NT2/D1 (cell line): ENCODE results near the gene C17orf67.

Source experiments
- DNase-seq: peaks from one replicate; pipeline ENCODE4 v3.0.0-alpha.2; 2011; ENCODE audit warnings: low read depth, low spot score
- H3K27me3 ChIP-seq: 2 replicates; pipeline ENCODE4 v1.6.0; 2011; ENCODE audit warnings: mild to moderate bottlenecking; ENCODE audit not compliant: insufficient read length, insufficient read depth
- H3K36me3 ChIP-seq: 2 replicates; pipeline ENCODE4 v1.6.1; 2011; ENCODE audit warnings: mild to moderate bottlenecking, low read length, mixed read lengths; ENCODE audit not compliant: insufficient read depth, insufficient read length
- H3K4me1 ChIP-seq: 2 replicates; pipeline ENCODE4 v1.5.1; 2011; ENCODE audit not compliant: insufficient read depth, insufficient read length
- H3K4me3 ChIP-seq: 2 replicates; pipeline ENCODE4 v1.5.1; 2011; ENCODE audit warnings: low read depth; ENCODE audit not compliant: insufficient read length
- H3K9ac ChIP-seq: 2 replicates; pipeline ENCODE4 v1.6.0; 2011; ENCODE audit warnings: low read depth; ENCODE audit not compliant: insufficient read length
- H3K9me3 ChIP-seq: 2 replicates; pipeline ENCODE4 v1.5.1; 2011; ENCODE audit warnings: mild to moderate bottlenecking, low read length; ENCODE audit not compliant: insufficient read depth
- SUZ12 ChIP-seq: IDR thresholded peaks from 2 replicates; pipeline ENCODE4 v1.6.1; 2011; ENCODE audit not compliant: insufficient read length, insufficient read depth; ENCODE audit errors: extremely low read depth
- YY1 ChIP-seq: IDR thresholded peaks from 2 replicates; pipeline ENCODE4 v1.6.1; 2011; ENCODE audit not compliant: insufficient read length, insufficient read depth
- ZNF274 ChIP-seq: IDR thresholded peaks from 2 replicates; pipeline ENCODE4 v1.6.1; 2011; ENCODE audit warnings: mild to moderate bottlenecking, low read depth, low read length

C17orf67 gene

GRCh38 chr17:56849131-56849530 lies 15.4 kb upstream of the C17orf67 start:
- H3K4me3 ChIP-seq, result no peak overlapping the region
- H3K4me1 ChIP-seq, result no peaks in the 10 kb centered on the region
- H3K36me3 ChIP-seq, result peaks cover 38% of the 10 kb centered on the region
- H3K27me3 ChIP-seq, result no peaks in the 10 kb centered on the region
- TF ChIP-seq SUZ12 (no peak), YY1 (no peak), ZNF274 (no peak)
- no peaks in the 10 kb centered on the region for H3K9me3 ChIP-seq
- no peak overlapping the region for H3K9ac ChIP-seq
- DNase-seq, result no peak

DNA sequence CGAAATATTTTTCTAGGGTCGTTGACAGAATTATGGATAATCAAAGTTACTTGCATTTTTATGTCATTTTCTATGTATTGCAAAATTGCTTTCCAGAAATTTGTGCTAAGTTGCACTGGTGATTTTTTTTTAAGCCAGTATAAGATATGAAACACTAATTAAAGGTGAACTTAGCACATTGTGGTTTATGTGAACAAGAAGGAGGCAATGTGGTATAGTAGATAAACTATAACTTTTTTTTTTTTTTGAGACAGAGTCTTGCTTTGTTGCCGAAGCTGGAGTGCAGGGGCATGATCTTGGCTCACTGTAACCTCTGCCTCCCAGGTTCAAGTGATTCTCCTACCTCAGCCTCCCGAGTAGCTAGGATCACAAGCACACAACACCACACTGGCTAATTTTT lies 13.4 kb upstream of the C17orf67 start:
- Histone ChIP-seq H3K27me3 (no peaks in the 10 kb centered on the region), H3K4me3 (no peak overlapping the region), H3K36me3 (peaks cover 35% of the 10 kb centered on the region), H3K4me1 (no peaks in the 10 kb centered on the region), H3K9me3 (no peaks in the 10 kb centered on the region), H3K9ac (no peak overlapping the region)
- no peak for DNase-seq
- no peak for TF ChIP-seq SUZ12
- TF ChIP-seq ZNF274, result no peak
- no peak for TF ChIP-seq YY1

- Histone ChIP-seq H3K9me3 (no peaks in the 10 kb centered on the region), H3K9ac (no peak overlapping the region), H3K27me3 (no peaks in the 10 kb centered on the region), H3K36me3 (peaks cover 31% of the 10 kb centered on the region), H3K4me1 (no peaks in the 10 kb centered on the region), H3K4me3 (no peak overlapping the region)
- TF ChIP-seq SUZ12 (no peak), ZNF274 (no peak), YY1 (no peak)
- DNase-seq, result no peak
These were observed 12.2 kb upstream of the C17orf67 start for GRCh38 chr17:56845934-56846333.

DNA sequence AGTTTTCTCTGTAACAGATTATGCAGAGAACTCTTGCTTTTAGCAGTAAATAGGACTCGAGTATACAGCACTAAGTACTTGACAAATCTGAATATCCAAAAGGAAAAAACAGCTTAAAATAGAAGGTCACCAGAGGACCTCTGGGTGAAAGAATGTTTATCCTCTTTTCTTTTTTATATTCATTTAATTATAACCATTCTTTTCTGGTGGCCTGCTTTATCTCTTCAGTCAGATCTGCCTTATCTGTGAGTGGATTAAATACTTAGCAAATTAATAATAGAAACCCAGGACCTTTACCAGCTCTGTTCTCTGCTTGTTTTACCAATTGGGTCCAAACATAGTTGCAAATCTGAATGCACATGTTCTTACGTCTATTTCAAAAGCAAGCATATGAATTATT lies 8.9 kb upstream of the C17orf67 start:
- peaks cover 17% of the 10 kb centered on the region for H3K36me3 ChIP-seq
- no peaks in the 10 kb centered on the region for H3K4me1 ChIP-seq
- no peak overlapping the region for H3K4me3 ChIP-seq
- DNase-seq, result no peak
- TF ChIP-seq YY1, result no peak
- no peak for TF ChIP-seq ZNF274
- no peak for TF ChIP-seq SUZ12
- H3K9me3 ChIP-seq, result no peaks in the 10 kb centered on the region
- no peaks in the 10 kb centered on the region for H3K27me3 ChIP-seq
- no peak overlapping the region for H3K9ac ChIP-seq

GRCh38 chr17:56838687-56839086 lies 5.0 kb upstream of the C17orf67 start:
- H3K27me3 ChIP-seq, result peaks cover 14% of the 10 kb centered on the region
- DNase-seq, result no peak
- TF ChIP-seq SUZ12 (no peak), ZNF274 (no peak), YY1 (no peak)

GRCh38 chr17:56835264-56835585 lies 1.5 kb upstream of the C17orf67 start:
- Histone ChIP-seq H3K9me3 (no peaks in the 10 kb centered on the region), H3K36me3 (peaks cover 22% of the 10 kb centered on the region), H3K27me3 (peaks cover 14% of the 10 kb centered on the region), H3K9ac (peak overlapping the region; percentile 92), H3K4me1 (peaks cover 9% of the 10 kb centered on the region), H3K4me3 (peak overlapping the region; percentile 83)
- TF ChIP-seq SUZ12 (no peak), YY1 (no peak), ZNF274 (no peak)
- DNase-seq, result no peak

More at GRCh38 chr17:56838687-56839086, 5.0 kb upstream of the C17orf67 start:
- Histone ChIP-seq H3K36me3 (peaks cover 19% of the 10 kb centered on the region), H3K9me3 (no peaks in the 10 kb centered on the region), H3K9ac (no peak overlapping the region), H3K4me1 (peaks cover 7% of the 10 kb centered on the region), H3K4me3 (no peak overlapping the region)

- H3K4me3 ChIP-seq, result peak overlapping the region; percentile 83
- TF ChIP-seq YY1 (no peak), SUZ12 (no peak), ZNF274 (no peak)
- H3K4me1 ChIP-seq, result peaks cover 9% of the 10 kb centered on the region
- H3K9ac ChIP-seq, result peak overlapping the region; percentile 92
- peaks cover 21% of the 10 kb centered on the region for H3K36me3 ChIP-seq
- DNase-seq, result no peak
- peaks cover 14% of the 10 kb centered on the region for H3K27me3 ChIP-seq
- H3K9me3 ChIP-seq, result no peaks in the 10 kb centered on the region
These were observed 902 bp upstream of the C17orf67 start for GRCh38 chr17:56834380-56835263.
